HL-60 (cell line): ENCODE data around the gene HOXD3.

Experiments used
- DNase-seq, 2 experiments: peaks; one replicate each; pipeline ENCODE4 v3.0.0-alpha.2; 2010 to 2020; ENCODE audit warnings: low read depth in 1 of 2, low spot score in 1 of 2
- H3K27ac ChIP-seq: fragments of 250-450 bp; sonication (Bioruptor Pico); replicated peaks from 2 replicates; pipeline ENCODE4 v1.5.1; 2020; ENCODE audit warnings: mild to moderate bottlenecking, moderate library complexity
- H3K27me3 ChIP-seq: fragments of 250-450 bp; sonication (Bioruptor Pico); 2 replicates; pipeline ENCODE4 v1.5.1; 2021; ENCODE audit warnings: mild to moderate bottlenecking, moderate library complexity; ENCODE audit not compliant: insufficient read depth, poor library complexity, severe bottlenecking
- H3K4me3 ChIP-seq: replicated peaks from 2 replicates; pipeline ENCODE4 v1.5.1; 2011; ENCODE audit warnings: mild to moderate bottlenecking, control low read depth, low read length; ENCODE audit not compliant: insufficient read depth
- CTCF ChIP-seq: IDR thresholded peaks from one replicate; pipeline ENCODE4 v1.5.1; 2011; ENCODE audit warnings: low read length, control low read depth, inconsistent platforms; ENCODE audit not compliant: insufficient read depth
- GABPA ChIP-seq: IDR thresholded peaks from 2 replicates; pipeline ENCODE4 v1.6.1; 2012; ENCODE audit warnings: low read depth
- POLR2AphosphoS5 ChIP-seq: IDR thresholded peaks from 2 replicates; pipeline ENCODE4 v1.6.1; 2012; ENCODE audit warnings: low read depth
- SPI1 ChIP-seq: IDR thresholded peaks from 2 replicates; pipeline ENCODE4 v1.6.1; 2012; ENCODE audit warnings: low read depth, mild to moderate bottlenecking, borderline replicate concordance
- TF ChIP-seq, protein P1 (sequence below): IDR thresholded peaks from 2 replicates; pipeline ENCODE4 v1.6.1; 2012; ENCODE audit warnings: low read depth; ENCODE audit not compliant: insufficient replicate concordance

The HOXD3 gene

DNA sequence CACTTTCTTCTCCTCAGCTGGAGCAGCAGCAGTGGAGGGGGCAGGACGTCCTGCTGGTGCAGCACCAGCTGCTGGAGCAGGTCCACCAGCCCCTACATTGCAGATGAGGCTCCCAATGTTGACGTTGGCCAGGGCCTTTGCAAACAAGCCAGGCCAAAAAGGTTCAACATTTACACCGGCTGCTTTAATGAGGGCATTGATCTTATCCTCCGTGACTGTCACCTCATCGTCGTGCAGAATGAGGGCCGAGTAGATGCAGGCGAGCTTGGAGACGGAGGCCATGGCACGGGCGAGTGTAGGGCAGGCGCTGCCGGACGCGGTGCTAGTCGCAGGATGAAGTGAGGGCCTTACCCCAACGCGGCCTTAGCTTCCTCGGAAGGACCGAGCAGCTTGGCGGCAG, 43.9 kb downstream of the HOXD3 start:
- no peak overlapping the region for H3K27ac ChIP-seq
- H3K27me3 ChIP-seq = peaks cover 9% of the 10 kb centered on the region
- TF ChIP-seq GABPA (no peak), CTCF (no peak), SPI1 (no peak), POLR2AphosphoS5 (no peak)
- TF ChIP-seq, protein P1, sequence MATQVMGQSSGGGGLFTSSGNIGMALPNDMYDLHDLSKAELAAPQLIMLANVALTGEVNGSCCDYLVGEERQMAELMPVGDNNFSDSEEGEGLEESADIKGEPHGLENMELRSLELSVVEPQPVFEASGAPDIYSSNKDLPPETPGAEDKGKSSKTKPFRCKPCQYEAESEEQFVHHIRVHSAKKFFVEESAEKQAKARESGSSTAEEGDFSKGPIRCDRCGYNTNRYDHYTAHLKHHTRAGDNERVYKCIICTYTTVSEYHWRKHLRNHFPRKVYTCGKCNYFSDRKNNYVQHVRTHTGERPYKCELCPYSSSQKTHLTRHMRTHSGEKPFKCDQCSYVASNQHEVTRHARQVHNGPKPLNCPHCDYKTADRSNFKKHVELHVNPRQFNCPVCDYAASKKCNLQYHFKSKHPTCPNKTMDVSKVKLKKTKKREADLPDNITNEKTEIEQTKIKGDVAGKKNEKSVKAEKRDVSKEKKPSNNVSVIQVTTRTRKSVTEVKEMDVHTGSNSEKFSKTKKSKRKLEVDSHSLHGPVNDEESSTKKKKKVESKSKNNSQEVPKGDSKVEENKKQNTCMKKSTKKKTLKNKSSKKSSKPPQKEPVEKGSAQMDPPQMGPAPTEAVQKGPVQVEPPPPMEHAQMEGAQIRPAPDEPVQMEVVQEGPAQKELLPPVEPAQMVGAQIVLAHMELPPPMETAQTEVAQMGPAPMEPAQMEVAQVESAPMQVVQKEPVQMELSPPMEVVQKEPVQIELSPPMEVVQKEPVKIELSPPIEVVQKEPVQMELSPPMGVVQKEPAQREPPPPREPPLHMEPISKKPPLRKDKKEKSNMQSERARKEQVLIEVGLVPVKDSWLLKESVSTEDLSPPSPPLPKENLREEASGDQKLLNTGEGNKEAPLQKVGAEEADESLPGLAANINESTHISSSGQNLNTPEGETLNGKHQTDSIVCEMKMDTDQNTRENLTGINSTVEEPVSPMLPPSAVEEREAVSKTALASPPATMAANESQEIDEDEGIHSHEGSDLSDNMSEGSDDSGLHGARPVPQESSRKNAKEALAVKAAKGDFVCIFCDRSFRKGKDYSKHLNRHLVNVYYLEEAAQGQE = no peak
- no peak overlapping the region for H3K4me3 ChIP-seq
- no peak for DNase-seq

DNA sequence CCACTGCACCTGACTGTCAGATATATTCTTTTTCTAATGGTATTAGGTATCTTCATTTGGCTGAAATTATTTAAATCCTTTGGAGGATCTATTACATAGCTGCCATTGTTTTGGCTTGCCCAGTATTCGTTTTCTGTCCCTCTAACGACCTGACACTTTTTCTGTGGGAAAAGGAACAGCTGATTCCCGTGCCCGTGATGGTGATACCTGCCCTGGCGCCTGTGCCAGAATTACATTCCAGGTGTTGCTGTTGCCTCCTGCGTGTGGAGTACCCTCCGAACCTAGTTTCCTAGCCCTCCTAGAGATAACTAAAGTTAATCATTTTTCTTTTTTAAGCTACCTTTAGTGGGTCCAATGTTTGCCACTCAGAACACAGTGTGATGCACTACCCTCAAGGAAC, 45.4 kb downstream of the HOXD3 start:
- TF ChIP-seq GABPA (no peak), SPI1 (no peak), POLR2AphosphoS5 (no peak), CTCF (no peak)
- TF ChIP-seq, protein P1 = no peak
- Histone ChIP-seq H3K4me3 (no peak overlapping the region), H3K27ac (no peak overlapping the region), H3K27me3 (peaks cover 7% of the 10 kb centered on the region)
- DNase-seq = no peak

- TF ChIP-seq POLR2AphosphoS5 (no peak), SPI1 (no peak), GABPA (no peak), CTCF (no peak)
- Histone ChIP-seq H3K27me3 (peaks cover 7% of the 10 kb centered on the region), H3K4me3 (no peak overlapping the region), H3K27ac (no peak overlapping the region)
- no peak for DNase-seq
These were observed 48.0 kb downstream of the HOXD3 start for GRCh38 chr2:176205126-176205525.

GRCh38 chr2:176206136-176206535, 49.0 kb downstream of the HOXD3 start:
- no peak overlapping the region for H3K27ac ChIP-seq
- no peak for TF ChIP-seq SPI1
- no peak for TF ChIP-seq GABPA
- DNase-seq = no peak
- H3K4me3 ChIP-seq = no peak overlapping the region
- H3K27me3 ChIP-seq = peaks cover 8% of the 10 kb centered on the region
